HepG2 (cell line): ENCODE data around the gene ARHGAP12. TPM values are rescaled to one million over a fixed set of nuclear protein-coding genes. Genes with fewer than 3 reads are reported as not detected.

Experiments
- CAMTA2 ChIP-seq: sonication (generic); formaldehyde crosslinking; IDR thresholded peaks from 2 replicates; pipeline ENCODE4 v1.4.0; 2020; ENCODE audit warnings: mild to moderate bottlenecking, missing genetic modification reagents, borderline replicate concordance
- CHCHD3 ChIP-seq: sonication (generic); formaldehyde crosslinking; IDR thresholded peaks from 2 replicates; pipeline ENCODE4 v1.8.0; 2022; ENCODE audit warnings: mild to moderate bottlenecking, missing genetic modification reagents, moderate library complexity
- CHD2 ChIP-seq: IDR thresholded peaks from 2 replicates; pipeline ENCODE4 v1.6.1; 2011; ENCODE audit warnings: low read depth, low read length, improper control_type of control experiment
- HMG20B ChIP-seq: conservative IDR thresholded peaks from 2 replicates; pipeline ENCODE4 v1.6.1; 2016; ENCODE audit warnings: missing genetic modification reagents, missing compliant biosample characterization
- HNRNPH1 ChIP-seq: fragments of 200-400 bp; formaldehyde crosslinking; optimal IDR thresholded peaks from 2 replicates; pipeline ENCODE3; 2017; ENCODE audit warnings: mild to moderate bottlenecking, low read depth, low read length
- KLF16 ChIP-seq, 2 experiments: sonication (generic) in 1 of 2; formaldehyde crosslinking in 1 of 2; IDR thresholded peaks; 2 replicates each; pipeline versions ENCODE4 v1.6.1 to v1.8.0; 2016 to 2023; ENCODE audit warnings: missing genetic modification reagents in 2 of 2, missing compliant biosample characterization in 1 of 2
- KMT2B ChIP-seq: IDR thresholded peaks from 2 replicates; pipeline ENCODE4 v1.6.1; 2016; ENCODE audit warnings: missing genetic modification reagents, missing compliant biosample characterization
- MAFK ChIP-seq, 2 experiments: IDR thresholded peaks in 1 of 2; conservative IDR thresholded peaks in 1 of 2; 2 replicates each; pipeline ENCODE4 v1.6.1; 2011; ENCODE audit warnings: improper control_type of control experiment in 2 of 2, low read length in 2 of 2
- PHF20 ChIP-seq: sonication (generic); formaldehyde crosslinking; IDR thresholded peaks from 2 replicates; pipeline ENCODE4 v1.5.0; 2020; ENCODE audit warnings: mild to moderate bottlenecking, missing genetic modification reagents
- POLR2G ChIP-seq: fragments of 200-400 bp; formaldehyde crosslinking; IDR thresholded peaks from 2 replicates; pipeline ENCODE4 v1.6.1; 2018; ENCODE audit warnings: mild to moderate bottlenecking, low read depth, low read length, moderate library complexity
- PRDM10 ChIP-seq: sonication (generic); formaldehyde crosslinking; IDR thresholded peaks from 2 replicates; pipeline ENCODE4 v1.4.0; 2020; ENCODE audit warnings: low read depth, missing genetic modification reagents
- REL ChIP-seq: sonication (generic); formaldehyde crosslinking; conservative IDR thresholded peaks from 2 replicates; pipeline ENCODE4 v1.8.0; 2022; ENCODE audit warnings: mild to moderate bottlenecking, missing genetic modification reagents, moderate library complexity
- SOX6 ChIP-seq, 2 experiments: fragments of 450-650 bp in 1 of 2; sonication (generic) in 1 of 2; formaldehyde crosslinking in 1 of 2; IDR thresholded peaks; 2 replicates each; pipeline versions ENCODE4 v1.4.0 to v1.6.1; 2017 to 2020; ENCODE audit warnings: antibody characterized with exemption in 1 of 2, mild to moderate bottlenecking in 1 of 2, missing genetic modification reagents in 1 of 2
- SPEN ChIP-seq: sonication (generic); formaldehyde crosslinking; IDR thresholded peaks from 2 replicates; pipeline ENCODE4 v1.5.1; 2020; ENCODE audit warnings: low read depth, mild to moderate bottlenecking, missing genetic modification reagents
- ZFP41 ChIP-seq: sonication (generic); formaldehyde crosslinking; IDR thresholded peaks from 2 replicates; pipeline ENCODE4 v1.4.0; 2020; ENCODE audit warnings: mild to moderate bottlenecking, missing genetic modification reagents, borderline replicate concordance
- ZMYM2 ChIP-seq: sonication (generic); formaldehyde crosslinking; IDR thresholded peaks from 2 replicates; pipeline ENCODE4 v1.8.0; 2022; ENCODE audit warnings: mild to moderate bottlenecking, missing genetic modification reagents
- ZNF335 ChIP-seq: sonication (generic); formaldehyde crosslinking; IDR thresholded peaks from 2 replicates; pipeline ENCODE4 v1.4.0; 2020; ENCODE audit warnings: missing genetic modification reagents
- ZZZ3 ChIP-seq: sonication (generic); formaldehyde crosslinking; IDR thresholded peaks from 2 replicates; pipeline ENCODE4 v1.4.0; 2020; ENCODE audit warnings: missing genetic modification reagents, mild to moderate bottlenecking, borderline replicate concordance
- polyA plus RNA-seq, 8 experiments: library from polyadenylated mRNA; depleted of rRNA in 3 of 8; stranded (reverse) in 7 of 8; unstranded in 1 of 8; fragments of >200 nt; fragmentation: Illumina TruSeq in 4 of 8; extraction: Trizol in 4 of 8; gene quantifications; 2 replicates each; pipeline versions ENCODE4 v1.2.1 to v1.2.3, GENCODE V29; 2011 to 2016; ENCODE audit warnings: low read depth in 4 of 8, missing spikeins in 1 of 8, mixed read lengths in 1 of 8; ENCODE audit not compliant: insufficient read depth in 1 of 8
- total RNA-seq, 5 experiments: library from RNA; depleted of rRNA; stranded (reverse); fragments of >200 nt; fragmentation: Illumina TruSeq; extraction: Trizol; gene quantifications; 2 replicates each; pipeline ENCODE4 v1.2.3, GENCODE V29; 2016; ENCODE audit warnings: low read depth in 1 of 5
- TF ChIP-seq, protein P1 (sequence below): sonication (generic); formaldehyde crosslinking; IDR thresholded peaks from 2 replicates; pipeline ENCODE4 v1.5.1; 2020; ENCODE audit warnings: missing genetic modification reagents, mild to moderate bottlenecking, borderline replicate concordance
- TF ChIP-seq, protein P2 (sequence below): IDR thresholded peaks from 2 replicates; pipeline ENCODE4 v1.4.0; 2020; ENCODE audit warnings: mild to moderate bottlenecking, missing genetic modification reagents

ARHGAP12 gene
- total and polyA plus RNA-seq, 2 of the 13 experiments (the other 11 are each of a cell fraction or from before 2014, with no cell fraction given): 25.0 to 54.6 TPM

DNA sequence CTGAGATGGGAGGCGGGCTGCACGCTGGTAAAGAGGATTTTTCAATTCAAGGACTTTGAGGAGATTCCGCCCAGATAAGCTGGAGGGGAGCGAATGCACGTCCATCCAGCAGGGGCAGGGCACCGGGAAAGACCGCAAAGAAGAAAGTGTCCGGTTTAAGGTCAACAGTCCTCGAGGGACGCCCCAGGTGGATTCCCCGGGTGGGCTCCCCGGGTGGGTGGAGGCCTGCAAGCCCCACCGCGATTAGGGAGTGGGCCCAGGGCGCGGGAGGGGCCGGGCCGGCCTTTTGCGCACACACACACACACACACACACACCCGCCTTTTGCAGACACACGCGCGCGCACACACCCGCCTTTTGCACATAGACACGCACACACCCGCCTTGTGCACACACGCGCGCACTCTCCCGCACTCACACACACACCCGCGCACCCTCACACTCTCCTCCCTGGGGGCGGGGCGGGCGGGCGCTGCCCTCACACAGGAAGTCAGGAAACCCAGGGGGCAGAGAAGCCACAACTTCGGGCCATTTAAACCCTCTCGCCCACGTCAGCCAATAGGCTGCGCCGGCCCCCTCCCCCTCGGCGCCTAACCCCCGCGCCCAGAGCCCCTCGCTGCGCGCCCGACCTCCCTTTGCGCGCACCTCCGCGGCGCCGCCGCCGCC is 615 bp downstream of the ARHGAP12 start (continued):
- TF ChIP-seq REL (CRISPR knock-in tag): no peak
- TF ChIP-seq ZZZ3 (CRISPR knock-in tag): no peak
- TF ChIP-seq MAFK (conservative IDR thresholded peaks at IDR 0.05 in 1 of 2, IDR thresholded peaks at IDR 0.05 in 1 of 2; ENCODE audit: low read length in 2 of 2): no peak
- TF ChIP-seq SPEN (CRISPR knock-in tag): no peak; the same call in 1 of the 2 replicates
- no peak for TF ChIP-seq CAMTA2 (CRISPR knock-in tag)
- TF ChIP-seq PRDM10: no peak
- no peak for TF ChIP-seq HMG20B
- TF ChIP-seq CHCHD3 (CRISPR knock-in tag): no peak
- peak; percentile 49; the same call in 1 of the 2 replicates for TF ChIP-seq POLR2G
- 0 out of 2 replicates have a peak, but pooled peaks have one; percentile 8 for TF ChIP-seq CHD2
- TF ChIP-seq KLF16 (CRISPR knock-in tag; IDR thresholded peaks at IDR 0.05): no peak
- TF ChIP-seq KMT2B: peak; percentile 47
- TF ChIP-seq SOX6 (IDR thresholded peaks at IDR 0.05): no peak
- no peak for TF ChIP-seq SOX6 (CRISPR knock-in tag; IDR thresholded peaks at IDR 0.05)
- 0 out of 2 replicates have a peak, but pooled peaks have one; percentile 45 for TF ChIP-seq ZFP41
- TF ChIP-seq, protein P1, sequence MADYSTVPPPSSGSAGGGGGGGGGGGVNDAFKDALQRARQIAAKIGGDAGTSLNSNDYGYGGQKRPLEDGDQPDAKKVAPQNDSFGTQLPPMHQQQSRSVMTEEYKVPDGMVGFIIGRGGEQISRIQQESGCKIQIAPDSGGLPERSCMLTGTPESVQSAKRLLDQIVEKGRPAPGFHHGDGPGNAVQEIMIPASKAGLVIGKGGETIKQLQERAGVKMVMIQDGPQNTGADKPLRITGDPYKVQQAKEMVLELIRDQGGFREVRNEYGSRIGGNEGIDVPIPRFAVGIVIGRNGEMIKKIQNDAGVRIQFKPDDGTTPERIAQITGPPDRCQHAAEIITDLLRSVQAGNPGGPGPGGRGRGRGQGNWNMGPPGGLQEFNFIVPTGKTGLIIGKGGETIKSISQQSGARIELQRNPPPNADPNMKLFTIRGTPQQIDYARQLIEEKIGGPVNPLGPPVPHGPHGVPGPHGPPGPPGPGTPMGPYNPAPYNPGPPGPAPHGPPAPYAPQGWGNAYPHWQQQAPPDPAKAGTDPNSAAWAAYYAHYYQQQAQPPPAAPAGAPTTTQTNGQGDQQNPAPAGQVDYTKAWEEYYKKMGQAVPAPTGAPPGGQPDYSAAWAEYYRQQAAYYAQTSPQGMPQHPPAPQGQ (CRISPR knock-in tag): no peak
- no peak for TF ChIP-seq ZNF335 (CRISPR knock-in tag)
- TF ChIP-seq, protein P2, sequence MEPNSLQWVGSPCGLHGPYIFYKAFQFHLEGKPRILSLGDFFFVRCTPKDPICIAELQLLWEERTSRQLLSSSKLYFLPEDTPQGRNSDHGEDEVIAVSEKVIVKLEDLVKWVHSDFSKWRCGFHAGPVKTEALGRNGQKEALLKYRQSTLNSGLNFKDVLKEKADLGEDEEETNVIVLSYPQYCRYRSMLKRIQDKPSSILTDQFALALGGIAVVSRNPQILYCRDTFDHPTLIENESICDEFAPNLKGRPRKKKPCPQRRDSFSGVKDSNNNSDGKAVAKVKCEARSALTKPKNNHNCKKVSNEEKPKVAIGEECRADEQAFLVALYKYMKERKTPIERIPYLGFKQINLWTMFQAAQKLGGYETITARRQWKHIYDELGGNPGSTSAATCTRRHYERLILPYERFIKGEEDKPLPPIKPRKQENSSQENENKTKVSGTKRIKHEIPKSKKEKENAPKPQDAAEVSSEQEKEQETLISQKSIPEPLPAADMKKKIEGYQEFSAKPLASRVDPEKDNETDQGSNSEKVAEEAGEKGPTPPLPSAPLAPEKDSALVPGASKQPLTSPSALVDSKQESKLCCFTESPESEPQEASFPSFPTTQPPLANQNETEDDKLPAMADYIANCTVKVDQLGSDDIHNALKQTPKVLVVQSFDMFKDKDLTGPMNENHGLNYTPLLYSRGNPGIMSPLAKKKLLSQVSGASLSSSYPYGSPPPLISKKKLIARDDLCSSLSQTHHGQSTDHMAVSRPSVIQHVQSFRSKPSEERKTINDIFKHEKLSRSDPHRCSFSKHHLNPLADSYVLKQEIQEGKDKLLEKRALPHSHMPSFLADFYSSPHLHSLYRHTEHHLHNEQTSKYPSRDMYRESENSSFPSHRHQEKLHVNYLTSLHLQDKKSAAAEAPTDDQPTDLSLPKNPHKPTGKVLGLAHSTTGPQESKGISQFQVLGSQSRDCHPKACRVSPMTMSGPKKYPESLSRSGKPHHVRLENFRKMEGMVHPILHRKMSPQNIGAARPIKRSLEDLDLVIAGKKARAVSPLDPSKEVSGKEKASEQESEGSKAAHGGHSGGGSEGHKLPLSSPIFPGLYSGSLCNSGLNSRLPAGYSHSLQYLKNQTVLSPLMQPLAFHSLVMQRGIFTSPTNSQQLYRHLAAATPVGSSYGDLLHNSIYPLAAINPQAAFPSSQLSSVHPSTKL (CRISPR knock-in tag): no peak; the same call in 1 of the 2 replicates
- TF ChIP-seq PHF20 (CRISPR knock-in tag): peak; percentile 5; the same call in 1 of the 2 replicates
- TF ChIP-seq ZMYM2 (CRISPR knock-in tag): no peak
- TF ChIP-seq HNRNPH1: no peak
